HepG2 (cell line): ENCODE results near the gene ZNF511. TPM values are rescaled to one million over a fixed set of nuclear protein-coding genes. Genes with fewer than 3 reads are reported as not detected.

ENCODE experiments used
- AGO2 ChIP-seq: fragments of 200-400 bp; formaldehyde crosslinking; optimal IDR thresholded peaks from 2 replicates; pipeline ENCODE3; 2017; ENCODE audit warnings: mild to moderate bottlenecking, low read depth, low read length, moderate library complexity
- BRD4 ChIP-seq: sonication (generic); formaldehyde crosslinking; IDR thresholded peaks from 2 replicates; pipeline ENCODE4 v1.4.0; 2020; ENCODE audit warnings: missing genetic modification reagents
- ERF ChIP-seq: IDR thresholded peaks from 2 replicates; pipeline ENCODE4 v1.6.1; 2018; ENCODE audit warnings: missing biosample characterization, missing genetic modification reagents
- FOXA3 ChIP-seq: IDR thresholded peaks from 2 replicates; pipeline ENCODE4 v1.6.1; 2016; ENCODE audit warnings: missing genetic modification reagents, missing compliant biosample characterization
- HNF4G ChIP-seq, 2 experiments: sonication (generic) in 1 of 2; formaldehyde crosslinking in 1 of 2; IDR thresholded peaks; 2 replicates each; pipeline versions ENCODE4 v1.4.0 to v1.6.1; 2011 to 2020; ENCODE audit warnings: borderline replicate concordance in 2 of 2, low read depth in 2 of 2, mild to moderate bottlenecking in 2 of 2, low read length in 1 of 2, missing genetic modification reagents in 1 of 2, moderate library complexity in 1 of 2
- HNRNPH1 ChIP-seq: fragments of 200-400 bp; formaldehyde crosslinking; optimal IDR thresholded peaks from 2 replicates; pipeline ENCODE3; 2017; ENCODE audit warnings: mild to moderate bottlenecking, low read depth, low read length
- HOXA3 ChIP-seq: sonication (generic); formaldehyde crosslinking; IDR thresholded peaks from 2 replicates; pipeline ENCODE4 v1.5.0; 2020; ENCODE audit warnings: missing genetic modification reagents
- KLF6 ChIP-seq: IDR thresholded peaks from 2 replicates; pipeline ENCODE4 v1.8.0; 2016; ENCODE audit warnings: missing biosample characterization, missing genetic modification reagents
- RXRA ChIP-seq: sonication (generic); formaldehyde crosslinking; IDR thresholded peaks from 2 replicates; pipeline ENCODE4 v1.5.1; 2020; ENCODE audit warnings: missing genetic modification reagents
- STAT5B ChIP-seq: sonication (generic); formaldehyde crosslinking; IDR thresholded peaks from 2 replicates; pipeline ENCODE4 v1.4.0; 2020; ENCODE audit warnings: missing genetic modification reagents
- ZFX ChIP-seq: sonication (generic); formaldehyde crosslinking; IDR thresholded peaks from 2 replicates; pipeline ENCODE4 v1.4.0; 2020; ENCODE audit warnings: mild to moderate bottlenecking, low read depth, missing genetic modification reagents, moderate library complexity
- ZKSCAN5 ChIP-seq: sonication (generic); formaldehyde crosslinking; IDR thresholded peaks from 2 replicates; pipeline ENCODE4 v1.5.1; 2020; ENCODE audit warnings: mild to moderate bottlenecking, missing genetic modification reagents
- ZNF501 ChIP-seq: sonication (generic); formaldehyde crosslinking; IDR thresholded peaks from 2 replicates; pipeline ENCODE4 v1.5.1; 2020; ENCODE audit warnings: mild to moderate bottlenecking, moderate library complexity, missing genetic modification reagents
- ZNF557 ChIP-seq: sonication (generic); formaldehyde crosslinking; IDR thresholded peaks from 2 replicates; pipeline ENCODE4 v1.4.0; 2020; ENCODE audit warnings: missing genetic modification reagents
- ZNF724P ChIP-seq: sonication (generic); formaldehyde crosslinking; IDR thresholded peaks from 2 replicates; pipeline ENCODE4 v1.8.0; 2022; ENCODE audit warnings: missing genetic modification reagents, borderline replicate concordance
- polyA plus RNA-seq, 8 experiments: library from polyadenylated mRNA; depleted of rRNA in 3 of 8; stranded (reverse) in 7 of 8; unstranded in 1 of 8; fragments of >200 nt; fragmentation: Illumina TruSeq in 4 of 8; extraction: Trizol in 4 of 8; gene quantifications; 2 replicates each; pipeline versions ENCODE4 v1.2.1 to v1.2.3, GENCODE V29; 2011 to 2016; ENCODE audit warnings: low read depth in 4 of 8, missing spikeins in 1 of 8, mixed read lengths in 1 of 8; ENCODE audit not compliant: insufficient read depth in 1 of 8
- total RNA-seq, 5 experiments: library from RNA; depleted of rRNA; stranded (reverse); fragments of >200 nt; fragmentation: Illumina TruSeq; extraction: Trizol; gene quantifications; 2 replicates each; pipeline ENCODE4 v1.2.3, GENCODE V29; 2016; ENCODE audit warnings: low read depth in 1 of 5
- TF ChIP-seq, protein P1 (sequence below): sonication (generic); formaldehyde crosslinking; IDR thresholded peaks from 2 replicates; pipeline ENCODE4 v1.4.0; 2020; ENCODE audit warnings: missing genetic modification reagents, borderline replicate concordance
- TF ChIP-seq, protein P2 (sequence below): IDR thresholded peaks from 2 replicates; pipeline ENCODE4 v1.6.1; 2016; ENCODE audit warnings: missing compliant biosample characterization, missing genetic modification reagents, borderline replicate concordance
- TF ChIP-seq, protein P3 (sequence below): sonication (generic); formaldehyde crosslinking; IDR thresholded peaks from 2 replicates; pipeline ENCODE4 v1.5.0; 2020; ENCODE audit warnings: missing genetic modification reagents
- TF ChIP-seq, protein P4 (sequence below): IDR thresholded peaks from 2 replicates; pipeline ENCODE4 v1.6.1; 2016; ENCODE audit warnings: mild to moderate bottlenecking
- TF ChIP-seq, protein P5 (sequence below): IDR thresholded peaks from 2 replicates; pipeline ENCODE4 v1.6.1; 2016

ZNF511 gene
- total and polyA plus RNA-seq, 2 of the 13 experiments (the other 11 are each of a cell fraction or from before 2014, with no cell fraction given): 35.6 to 66.4 TPM

DNA sequence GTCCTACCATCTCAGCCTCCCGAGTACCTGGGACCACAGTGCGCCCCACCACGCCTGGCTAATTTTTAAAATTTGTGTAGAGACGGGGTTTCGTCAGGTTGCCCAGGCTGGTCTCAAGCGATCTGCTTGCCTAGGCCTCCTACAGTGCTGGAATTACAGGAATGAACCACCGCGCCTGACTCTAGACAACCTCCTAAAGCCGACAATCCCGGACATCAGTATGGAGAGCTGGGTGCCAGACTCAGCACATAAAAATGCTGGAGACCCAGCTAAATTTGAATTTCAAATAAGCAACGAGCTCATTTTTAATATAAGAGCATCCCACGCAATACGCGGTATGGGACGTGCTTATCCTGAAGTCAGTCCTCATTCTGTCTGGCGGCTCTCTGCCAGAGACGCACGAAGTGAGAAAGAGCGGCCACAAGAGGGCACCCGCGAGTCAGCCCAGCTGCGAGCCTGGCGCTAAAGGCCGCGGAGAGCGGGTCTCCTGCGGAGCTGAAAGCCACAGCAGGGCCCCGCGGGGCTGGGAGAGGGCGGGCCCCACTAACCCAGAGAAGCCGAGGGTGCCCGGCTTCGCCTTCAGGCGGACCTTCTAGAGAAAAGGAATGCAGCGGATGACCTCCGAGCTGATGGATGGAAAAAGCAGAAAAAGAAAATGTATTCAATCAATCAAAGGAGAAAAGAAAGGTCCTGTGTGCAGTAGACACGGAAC lies 20.9 kb downstream of the ZNF511 start (continued):
- TF ChIP-seq KLF6 (CRISPR knock-in tag): 0 out of 2 replicates have a peak, but pooled peaks have one; percentile 38
- no peak for TF ChIP-seq STAT5B (CRISPR knock-in tag)
- TF ChIP-seq ZNF557 (CRISPR knock-in tag): 0 out of 2 replicates have a peak, but pooled peaks have one; percentile 32
- TF ChIP-seq RXRA (CRISPR knock-in tag): 0 out of 2 replicates have a peak, but pooled peaks have one; percentile 13
- TF ChIP-seq HOXA3 (CRISPR knock-in tag): peak; percentile 52; the same call in 1 of the 2 replicates
- TF ChIP-seq, protein P1, sequence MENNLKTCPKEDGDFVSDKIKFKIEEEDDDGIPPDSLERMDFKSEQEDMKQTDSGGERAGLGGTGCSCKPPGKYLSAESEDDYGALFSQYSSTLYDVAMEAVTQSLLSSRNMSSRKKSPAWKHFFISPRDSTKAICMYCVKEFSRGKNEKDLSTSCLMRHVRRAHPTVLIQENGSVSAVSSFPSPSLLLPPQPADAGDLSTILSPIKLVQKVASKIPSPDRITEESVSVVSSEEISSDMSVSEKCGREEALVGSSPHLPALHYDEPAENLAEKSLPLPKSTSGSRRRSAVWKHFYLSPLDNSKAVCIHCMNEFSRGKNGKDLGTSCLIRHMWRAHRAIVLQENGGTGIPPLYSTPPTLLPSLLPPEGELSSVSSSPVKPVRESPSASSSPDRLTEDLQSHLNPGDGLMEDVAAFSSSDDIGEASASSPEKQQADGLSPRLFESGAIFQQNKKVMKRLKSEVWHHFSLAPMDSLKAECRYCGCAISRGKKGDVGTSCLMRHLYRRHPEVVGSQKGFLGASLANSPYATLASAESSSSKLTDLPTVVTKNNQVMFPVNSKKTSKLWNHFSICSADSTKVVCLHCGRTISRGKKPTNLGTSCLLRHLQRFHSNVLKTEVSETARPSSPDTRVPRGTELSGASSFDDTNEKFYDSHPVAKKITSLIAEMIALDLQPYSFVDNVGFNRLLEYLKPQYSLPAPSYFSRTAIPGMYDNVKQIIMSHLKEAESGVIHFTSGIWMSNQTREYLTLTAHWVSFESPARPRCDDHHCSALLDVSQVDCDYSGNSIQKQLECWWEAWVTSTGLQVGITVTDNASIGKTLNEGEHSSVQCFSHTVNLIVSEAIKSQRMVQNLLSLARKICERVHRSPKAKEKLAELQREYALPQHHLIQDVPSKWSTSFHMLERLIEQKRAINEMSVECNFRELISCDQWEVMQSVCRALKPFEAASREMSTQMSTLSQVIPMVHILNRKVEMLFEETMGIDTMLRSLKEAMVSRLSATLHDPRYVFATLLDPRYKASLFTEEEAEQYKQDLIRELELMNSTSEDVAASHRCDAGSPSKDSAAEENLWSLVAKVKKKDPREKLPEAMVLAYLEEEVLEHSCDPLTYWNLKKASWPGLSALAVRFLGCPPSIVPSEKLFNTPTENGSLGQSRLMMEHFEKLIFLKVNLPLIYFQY: peak; percentile 81; the same call in 1 of the 2 replicates
- no peak for TF ChIP-seq AGO2
- no peak for TF ChIP-seq BRD4 (CRISPR knock-in tag)
- peak; percentile 64; the same call in 1 of the 2 replicates for TF ChIP-seq ZFX (CRISPR knock-in tag)
- TF ChIP-seq ZNF724P (CRISPR knock-in tag): no peak
- no peak for TF ChIP-seq ZKSCAN5
- TF ChIP-seq, protein P2, sequence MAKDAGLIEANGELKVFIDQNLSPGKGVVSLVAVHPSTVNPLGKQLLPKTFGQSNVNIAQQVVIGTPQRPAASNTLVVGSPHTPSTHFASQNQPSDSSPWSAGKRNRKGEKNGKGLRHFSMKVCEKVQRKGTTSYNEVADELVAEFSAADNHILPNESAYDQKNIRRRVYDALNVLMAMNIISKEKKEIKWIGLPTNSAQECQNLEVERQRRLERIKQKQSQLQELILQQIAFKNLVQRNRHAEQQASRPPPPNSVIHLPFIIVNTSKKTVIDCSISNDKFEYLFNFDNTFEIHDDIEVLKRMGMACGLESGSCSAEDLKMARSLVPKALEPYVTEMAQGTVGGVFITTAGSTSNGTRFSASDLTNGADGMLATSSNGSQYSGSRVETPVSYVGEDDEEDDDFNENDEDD (CRISPR knock-in tag): peak; percentile 32; the same call in 1 of the 2 replicates
- TF ChIP-seq, protein P3, sequence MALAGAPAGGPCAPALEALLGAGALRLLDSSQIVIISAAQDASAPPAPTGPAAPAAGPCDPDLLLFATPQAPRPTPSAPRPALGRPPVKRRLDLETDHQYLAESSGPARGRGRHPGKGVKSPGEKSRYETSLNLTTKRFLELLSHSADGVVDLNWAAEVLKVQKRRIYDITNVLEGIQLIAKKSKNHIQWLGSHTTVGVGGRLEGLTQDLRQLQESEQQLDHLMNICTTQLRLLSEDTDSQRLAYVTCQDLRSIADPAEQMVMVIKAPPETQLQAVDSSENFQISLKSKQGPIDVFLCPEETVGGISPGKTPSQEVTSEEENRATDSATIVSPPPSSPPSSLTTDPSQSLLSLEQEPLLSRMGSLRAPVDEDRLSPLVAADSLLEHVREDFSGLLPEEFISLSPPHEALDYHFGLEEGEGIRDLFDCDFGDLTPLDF: peak; percentile 33; the same call in 1 of the 2 replicates
- TF ChIP-seq, protein P4, sequence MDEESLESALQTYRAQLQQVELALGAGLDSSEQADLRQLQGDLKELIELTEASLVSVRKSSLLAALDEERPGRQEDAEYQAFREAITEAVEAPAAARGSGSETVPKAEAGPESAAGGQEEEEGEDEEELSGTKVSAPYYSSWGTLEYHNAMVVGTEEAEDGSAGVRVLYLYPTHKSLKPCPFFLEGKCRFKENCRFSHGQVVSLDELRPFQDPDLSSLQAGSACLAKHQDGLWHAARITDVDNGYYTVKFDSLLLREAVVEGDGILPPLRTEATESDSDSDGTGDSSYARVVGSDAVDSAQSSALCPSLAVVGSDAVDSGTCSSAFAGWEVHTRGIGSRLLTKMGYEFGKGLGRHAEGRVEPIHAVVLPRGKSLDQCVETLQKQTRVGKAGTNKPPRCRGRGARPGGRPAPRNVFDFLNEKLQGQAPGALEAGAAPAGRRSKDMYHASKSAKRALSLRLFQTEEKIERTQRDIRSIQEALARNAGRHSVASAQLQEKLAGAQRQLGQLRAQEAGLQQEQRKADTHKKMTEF: peak; percentile 54; the same call in 1 of the 2 replicates
- TF ChIP-seq HNF4G (IDR thresholded peaks at IDR 0.05; ENCODE audit: borderline replicate concordance, low read depth, low read length): no peak
- no peak for TF ChIP-seq HNF4G (CRISPR knock-in tag; IDR thresholded peaks at IDR 0.05; ENCODE audit: borderline replicate concordance, low read depth)
- peak; percentile 71; the same call in 1 of the 2 replicates for TF ChIP-seq ERF (CRISPR knock-in tag)
- TF ChIP-seq HNRNPH1: no peak
- TF ChIP-seq, protein P5, sequence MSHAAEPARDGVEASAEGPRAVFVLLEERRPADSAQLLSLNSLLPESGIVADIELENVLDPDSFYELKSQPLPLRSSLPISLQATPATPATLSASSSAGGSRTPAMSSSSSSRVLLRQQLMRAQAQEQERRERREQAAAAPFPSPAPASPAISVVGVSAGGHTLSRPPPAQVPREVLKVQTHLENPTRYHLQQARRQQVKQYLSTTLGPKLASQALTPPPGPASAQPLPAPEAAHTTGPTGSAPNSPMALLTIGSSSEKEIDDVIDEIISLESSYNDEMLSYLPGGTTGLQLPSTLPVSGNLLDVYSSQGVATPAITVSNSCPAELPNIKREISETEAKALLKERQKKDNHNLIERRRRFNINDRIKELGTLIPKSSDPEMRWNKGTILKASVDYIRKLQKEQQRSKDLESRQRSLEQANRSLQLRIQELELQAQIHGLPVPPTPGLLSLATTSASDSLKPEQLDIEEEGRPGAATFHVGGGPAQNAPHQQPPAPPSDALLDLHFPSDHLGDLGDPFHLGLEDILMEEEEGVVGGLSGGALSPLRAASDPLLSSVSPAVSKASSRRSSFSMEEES (CRISPR knock-in tag): 0 out of 2 replicates have a peak, but pooled peaks have one; percentile 32
- TF ChIP-seq FOXA3: 0 out of 2 replicates have a peak, but pooled peaks have one; percentile 22
- peak; percentile 53; the same call in 1 of the 2 replicates for TF ChIP-seq ZNF501
